ENCODE measurements around the gene KRTAP3-3. TPM values are rescaled to one million over a fixed set of nuclear protein-coding genes. Genes with fewer than 3 reads are reported as not detected.
A peak's percentile ranks its signal among the peaks of the same experiment; 100 is the strongest.

The KRTAP3-3 gene
- total RNA-seq, 1 experiment from 2014 or later: not detected

DNA sequence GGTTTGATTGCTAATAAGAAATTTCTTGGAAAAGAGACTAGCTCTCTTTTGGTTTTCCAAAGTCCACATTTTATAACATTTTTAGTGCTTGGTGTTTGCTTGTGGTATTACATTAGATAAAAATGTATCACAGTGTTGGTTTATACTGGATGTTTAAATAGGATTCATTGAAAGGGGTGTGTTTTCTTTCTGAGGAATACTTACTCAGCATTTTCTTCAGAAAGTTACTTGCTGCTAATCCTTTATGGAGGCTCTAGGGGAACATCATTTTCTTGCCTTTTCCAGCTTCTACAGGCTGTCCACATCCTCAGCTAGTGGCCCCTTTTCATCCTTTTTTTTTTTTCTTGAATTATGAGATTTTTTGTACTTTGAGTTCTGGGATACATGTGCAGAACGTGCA lies 26.4 kb downstream of the KRTAP3-3 start:
- intact Hi-C loops (cut with micrococcal nuclease; ENCODE audit: unreplicated experiment): no loop called here
- DNase-seq (ENCODE audit: low spot score): no peak
- Histone ChIP-seq H3K9me3 (ENCODE audit: low read depth, low read length, poor library complexity, severe bottlenecking) (no peaks in the 10 kb centered on the region), H3K4me3 (ENCODE audit: low read depth, low read length, poor library complexity, severe bottlenecking) (no peak overlapping the region), H3K4me1 (ENCODE audit: insufficient read depth, low read length, poor library complexity, severe bottlenecking) (no peaks in the 10 kb centered on the region), H3K36me3 (ENCODE audit: insufficient read depth, low read length, poor library complexity, severe bottlenecking) (no peaks in the 10 kb centered on the region), H3K27me3 (replicated peaks; ENCODE audit: insufficient read depth, low read depth, low read length, poor library complexity) (no peaks in the 10 kb centered on the region), H3K27ac (ENCODE audit: low read depth, low read length, poor library complexity, severe bottlenecking) (no peak overlapping the region)
- TF ChIP-seq, protein P1, sequence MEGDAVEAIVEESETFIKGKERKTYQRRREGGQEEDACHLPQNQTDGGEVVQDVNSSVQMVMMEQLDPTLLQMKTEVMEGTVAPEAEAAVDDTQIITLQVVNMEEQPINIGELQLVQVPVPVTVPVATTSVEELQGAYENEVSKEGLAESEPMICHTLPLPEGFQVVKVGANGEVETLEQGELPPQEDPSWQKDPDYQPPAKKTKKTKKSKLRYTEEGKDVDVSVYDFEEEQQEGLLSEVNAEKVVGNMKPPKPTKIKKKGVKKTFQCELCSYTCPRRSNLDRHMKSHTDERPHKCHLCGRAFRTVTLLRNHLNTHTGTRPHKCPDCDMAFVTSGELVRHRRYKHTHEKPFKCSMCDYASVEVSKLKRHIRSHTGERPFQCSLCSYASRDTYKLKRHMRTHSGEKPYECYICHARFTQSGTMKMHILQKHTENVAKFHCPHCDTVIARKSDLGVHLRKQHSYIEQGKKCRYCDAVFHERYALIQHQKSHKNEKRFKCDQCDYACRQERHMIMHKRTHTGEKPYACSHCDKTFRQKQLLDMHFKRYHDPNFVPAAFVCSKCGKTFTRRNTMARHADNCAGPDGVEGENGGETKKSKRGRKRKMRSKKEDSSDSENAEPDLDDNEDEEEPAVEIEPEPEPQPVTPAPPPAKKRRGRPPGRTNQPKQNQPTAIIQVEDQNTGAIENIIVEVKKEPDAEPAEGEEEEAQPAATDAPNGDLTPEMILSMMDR (conservative IDR thresholded peaks at IDR 0.05; ENCODE audit: low read depth, low read length): no peak
- TF ChIP-seq EZH2 (IDR thresholded peaks at IDR 0.05; ENCODE audit: borderline replicate concordance, low read depth, low read length, poor library complexity, severe bottlenecking): no peak
- BruUV-seq (replicated peaks): no TSS peak
- POLR2A ChIA-PET (ENCODE audit: low non-redundant PET): no interaction called here
- CTCF ChIA-PET: no interaction called here

DNA sequence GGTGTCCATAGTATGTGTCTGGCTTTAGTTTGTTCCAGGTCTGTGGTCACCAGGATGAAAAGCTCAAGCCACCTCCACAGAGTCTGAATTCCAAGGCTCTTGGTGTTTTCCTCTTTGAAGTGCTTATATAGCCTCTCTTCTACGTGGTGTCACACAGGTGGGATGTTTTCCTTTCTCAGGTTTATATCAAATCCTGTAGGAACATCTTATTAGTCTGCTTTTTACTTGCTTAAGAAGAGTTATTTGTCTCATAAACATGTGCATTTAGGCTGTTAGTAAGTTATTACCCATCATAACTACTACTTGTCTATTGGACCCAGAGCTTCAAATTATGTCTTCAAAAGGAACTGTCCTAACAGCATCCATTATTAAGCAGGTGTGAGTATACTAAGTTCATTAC lies 27.1 kb downstream of the KRTAP3-3 start, which contains the start of gene KRT39:
KRT39 (minus strand) TSS at position 101 of the 400 bp plus-strand sequence; CDS start at position 9, 92 bp downstream.
- no peak within 1 kb of the TSS for H3K4me3 ChIP-seq (ENCODE audit: low read depth, low read length, poor library complexity, severe bottlenecking)
- no peaks in the 10 kb centered on the region for H3K4me1 ChIP-seq (ENCODE audit: insufficient read depth, low read length, poor library complexity, severe bottlenecking)
- no TSS peak for BruUV-seq (replicated peaks)
- DNase-seq (ENCODE audit: low spot score): no peak
- POLR2A ChIA-PET (ENCODE audit: low non-redundant PET): no interaction called here
- intact Hi-C loops (cut with micrococcal nuclease; ENCODE audit: unreplicated experiment): no loop called here
- H3K36me3 ChIP-seq (ENCODE audit: insufficient read depth, low read length, poor library complexity, severe bottlenecking): no peaks in the 10 kb centered on the region
- TF ChIP-seq EZH2 (IDR thresholded peaks at IDR 0.05; ENCODE audit: borderline replicate concordance, low read depth, low read length, poor library complexity, severe bottlenecking): no peak
- TF ChIP-seq, protein P1 (conservative IDR thresholded peaks at IDR 0.05; ENCODE audit: low read depth, low read length): no peak
- H3K9me3 ChIP-seq (ENCODE audit: low read depth, low read length, poor library complexity, severe bottlenecking): no peaks in the 10 kb centered on the region
- H3K27me3 ChIP-seq (replicated peaks; ENCODE audit: insufficient read depth, low read depth, low read length, poor library complexity): no peaks in the 10 kb centered on the region
- CTCF ChIA-PET: no interaction called here
- H3K27ac ChIP-seq (ENCODE audit: low read depth, low read length, poor library complexity, severe bottlenecking): no peak within 1 kb of the TSS

DNA sequence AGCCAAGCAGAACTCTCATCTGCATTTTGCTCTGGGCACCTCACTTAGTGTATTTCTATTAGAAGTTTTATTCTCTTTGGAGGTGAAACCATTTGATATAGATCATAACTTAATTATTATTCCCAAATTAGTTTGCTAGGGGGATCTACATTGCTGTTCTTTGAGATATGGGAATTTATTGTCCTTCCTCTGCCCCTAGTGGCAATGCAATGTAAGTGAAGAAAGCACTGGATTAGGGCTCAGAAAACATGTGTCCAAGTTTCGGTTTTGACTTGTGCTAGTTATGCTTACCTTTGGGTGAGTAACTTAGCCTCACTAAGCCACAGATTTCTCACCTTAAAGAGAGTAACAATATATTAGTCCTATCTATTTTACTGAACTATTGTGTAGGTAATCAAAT lies 30.1 kb downstream of the KRTAP3-3 start:
- ChIA-PET CTCF (no interaction called here), POLR2A (ENCODE audit: low non-redundant PET) (no interaction called here)
- no TSS peak for BruUV-seq (replicated peaks)
- Histone ChIP-seq H3K36me3 (ENCODE audit: insufficient read depth, low read length, poor library complexity, severe bottlenecking) (no peaks in the 10 kb centered on the region), H3K27me3 (replicated peaks; ENCODE audit: insufficient read depth, low read depth, low read length, poor library complexity) (no peaks in the 10 kb centered on the region), H3K4me1 (ENCODE audit: insufficient read depth, low read length, poor library complexity, severe bottlenecking) (no peaks in the 10 kb centered on the region), H3K4me3 (ENCODE audit: low read depth, low read length, poor library complexity, severe bottlenecking) (no peak overlapping the region), H3K27ac (ENCODE audit: low read depth, low read length, poor library complexity, severe bottlenecking) (no peak overlapping the region), H3K9me3 (ENCODE audit: low read depth, low read length, poor library complexity, severe bottlenecking) (no peaks in the 10 kb centered on the region)
- DNase-seq (ENCODE audit: low spot score): peak; percentile 6
- TF ChIP-seq, protein P1 (conservative IDR thresholded peaks at IDR 0.05; ENCODE audit: low read depth, low read length): peak; percentile 53
- no peak for TF ChIP-seq EZH2 (IDR thresholded peaks at IDR 0.05; ENCODE audit: borderline replicate concordance, low read depth, low read length, poor library complexity, severe bottlenecking)
- intact Hi-C loops (cut with micrococcal nuclease; ENCODE audit: unreplicated experiment): no loop called here
